ENCODE data around the gene UBL4B. TPM values are rescaled to one million over a fixed set of nuclear protein-coding genes. Genes with fewer than 3 reads are reported as not detected.
A peak's percentile ranks its signal among the peaks of the same experiment; 100 is the strongest.

Gene UBL4B
- total RNA-seq, 1 donor = not detected

GRCh38 chr1:110123224-110123623 is 11.0 kb downstream of the UBL4B start:
- H3K4me3 ChIP-seq (ENCODE audit: low read depth, low read length) = no peak overlapping the region
- DNase-seq (ENCODE audit: low read depth) = peak; percentile 35
- TF ChIP-seq CTCF (IDR thresholded peaks at IDR 0.05; ENCODE audit: insufficient read depth, low read length) = no peak

DNA sequence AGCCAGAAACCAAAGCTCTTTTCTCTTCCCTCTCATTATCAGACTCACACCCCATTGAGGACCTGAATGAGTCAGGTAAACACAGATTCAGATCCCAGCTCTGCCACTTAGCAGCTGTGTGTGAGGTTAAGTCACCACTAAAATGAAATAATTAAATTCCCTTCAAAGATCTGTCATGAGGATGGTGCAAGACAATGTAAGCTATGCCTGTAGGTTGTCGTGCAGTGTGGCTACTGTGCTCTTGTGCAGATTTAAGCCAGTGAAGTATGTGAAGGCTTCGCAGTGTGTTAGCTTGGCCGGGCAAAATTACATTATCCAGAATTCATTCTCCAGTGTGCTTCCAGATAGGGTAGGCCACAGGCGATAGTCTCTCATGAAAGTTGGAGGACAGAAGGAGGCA is 13.6 kb downstream of the UBL4B start:
- no peak for TF ChIP-seq CTCF (IDR thresholded peaks at IDR 0.05; ENCODE audit: insufficient read depth, low read length)
- no peak for DNase-seq (ENCODE audit: low read depth)
- no peak overlapping the region for H3K4me3 ChIP-seq (ENCODE audit: low read depth, low read length)

GRCh38 chr1:110130113-110130591 is 17.9 kb downstream of the UBL4B start:
- TF ChIP-seq CTCF (IDR thresholded peaks at IDR 0.05; ENCODE audit: insufficient read depth, low read length) = peak; percentile 16
- H3K4me3 ChIP-seq (ENCODE audit: low read depth, low read length) = no peak overlapping the region
- DNase-seq (ENCODE audit: low read depth) = peak; percentile 40

DNA sequence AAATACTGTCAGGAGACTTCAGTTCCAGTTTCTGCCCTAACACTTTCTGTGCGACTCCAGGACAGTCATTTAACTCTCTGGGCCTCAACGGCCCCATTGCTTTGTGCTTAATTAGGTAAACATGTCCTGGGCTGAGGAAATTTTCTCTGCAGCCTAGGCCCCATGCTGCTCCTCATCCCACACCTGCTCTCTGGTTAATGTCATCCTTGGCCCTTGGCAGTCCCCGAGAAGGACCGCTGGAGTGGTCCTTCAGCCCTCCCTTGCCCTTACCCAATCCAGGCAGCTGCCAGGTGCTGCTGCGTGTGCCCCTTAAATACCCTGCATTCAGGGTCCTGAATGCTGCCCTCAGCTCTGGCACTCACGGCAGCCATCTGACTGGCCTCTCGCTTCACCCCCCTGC is 18.7 kb downstream of the UBL4B start:
- DNase-seq (ENCODE audit: low read depth) = no peak
- TF ChIP-seq CTCF (IDR thresholded peaks at IDR 0.05; ENCODE audit: insufficient read depth, low read length) = no peak
- H3K4me3 ChIP-seq (ENCODE audit: low read depth, low read length) = no peak overlapping the region

- DNase-seq (ENCODE audit: low read depth) = no peak
- no peak overlapping the region for H3K4me3 ChIP-seq (ENCODE audit: low read depth, low read length)
- no peak for TF ChIP-seq CTCF (IDR thresholded peaks at IDR 0.05; ENCODE audit: insufficient read depth, low read length)
Observed at GRCh38 chr1:110132682-110133081, 20.4 kb downstream of the UBL4B start.

- DNase-seq (ENCODE audit: low read depth) = peak; percentile 85
- TF ChIP-seq CTCF (IDR thresholded peaks at IDR 0.05; ENCODE audit: insufficient read depth, low read length) = no peak
- H3K4me3 ChIP-seq (ENCODE audit: low read depth, low read length) = no peak overlapping the region
Observed at GRCh38 chr1:110133436-110133835, 21.2 kb downstream of the UBL4B start.

GRCh38 chr1:110134050-110134595 is 21.9 kb downstream of the UBL4B start:
- DNase-seq (ENCODE audit: low read depth) = no peak
- TF ChIP-seq CTCF (IDR thresholded peaks at IDR 0.05; ENCODE audit: insufficient read depth, low read length) = no peak
- no peak overlapping the region for H3K4me3 ChIP-seq (ENCODE audit: low read depth, low read length)

Data from fibroblast of the aortic adventitia (primary cell).